ENCODE measurements around the gene ERH.

Gene ERH

GRCh38 chr14:69432364-69432763, 34.3 kb upstream of the ERH start:
- no peak for TF ChIP-seq TEAD4 (IDR thresholded peaks at IDR 0.05)
- TF ChIP-seq NFIC (IDR thresholded peaks at IDR 0.05): no peak
- TF ChIP-seq EGR1 (IDR thresholded peaks at IDR 0.05): no peak
- no peak for TF ChIP-seq EP300 (IDR thresholded peaks at IDR 0.05; ENCODE audit: borderline replicate concordance)
- TF ChIP-seq CEBPB (IDR thresholded peaks at IDR 0.05): no peak
- no peak for TF ChIP-seq MAX (IDR thresholded peaks at IDR 0.05)
- TF ChIP-seq YY1 (IDR thresholded peaks at IDR 0.05; ENCODE audit: low read depth): no peak
- no peak for TF ChIP-seq TAF1 (IDR thresholded peaks at IDR 0.05; ENCODE audit: low read depth)
- no peak for TF ChIP-seq TCF12 (IDR thresholded peaks at IDR 0.05; ENCODE audit: low read depth)
- no peak for TF ChIP-seq ZBTB7A (IDR thresholded peaks at IDR 0.05; ENCODE audit: low read depth)
- TF ChIP-seq CREB1 (IDR thresholded peaks at IDR 0.05; ENCODE audit: low read depth): no peak
- TF ChIP-seq FOXM1 (IDR thresholded peaks at IDR 0.05; ENCODE audit: borderline replicate concordance, low read depth): no peak
- TF ChIP-seq REST (IDR thresholded peaks at IDR 0.05; ENCODE audit: low read depth): no peak

GRCh38 chr14:69430306-69430939, 32.3 kb upstream of the ERH start:
- TF ChIP-seq TEAD4 (IDR thresholded peaks at IDR 0.05) (no peak), YY1 (IDR thresholded peaks at IDR 0.05; ENCODE audit: low read depth) (no peak), CEBPB (IDR thresholded peaks at IDR 0.05) (no peak), EP300 (IDR thresholded peaks at IDR 0.05; ENCODE audit: borderline replicate concordance) (no peak), MAX (IDR thresholded peaks at IDR 0.05) (no peak), TCF12 (IDR thresholded peaks at IDR 0.05; ENCODE audit: low read depth) (no peak), USF1 (IDR thresholded peaks at IDR 0.05) (no peak), NFIC (IDR thresholded peaks at IDR 0.05) (no peak), RAD21 (IDR thresholded peaks at IDR 0.05; ENCODE audit: low read depth) (no peak), TAF1 (IDR thresholded peaks at IDR 0.05; ENCODE audit: low read depth) (no peak), ZBTB7A (IDR thresholded peaks at IDR 0.05; ENCODE audit: low read depth) (no peak), CREB1 (IDR thresholded peaks at IDR 0.05; ENCODE audit: low read depth) (no peak), FOXM1 (IDR thresholded peaks at IDR 0.05; ENCODE audit: borderline replicate concordance, low read depth) (no peak), REST (IDR thresholded peaks at IDR 0.05; ENCODE audit: low read depth) (no peak), EGR1 (IDR thresholded peaks at IDR 0.05) (no peak)

- no peak for TF ChIP-seq FOXM1 (IDR thresholded peaks at IDR 0.05; ENCODE audit: borderline replicate concordance, low read depth)
- TF ChIP-seq RAD21 (IDR thresholded peaks at IDR 0.05; ENCODE audit: low read depth): no peak
- no peak for TF ChIP-seq USF1 (IDR thresholded peaks at IDR 0.05)
- no peak for TF ChIP-seq CREB1 (IDR thresholded peaks at IDR 0.05; ENCODE audit: low read depth)
- TF ChIP-seq ZBTB7A (IDR thresholded peaks at IDR 0.05; ENCODE audit: low read depth): no peak
- no peak for TF ChIP-seq CEBPB (IDR thresholded peaks at IDR 0.05)
- no peak for TF ChIP-seq TAF1 (IDR thresholded peaks at IDR 0.05; ENCODE audit: low read depth)
- TF ChIP-seq YY1 (IDR thresholded peaks at IDR 0.05; ENCODE audit: low read depth): no peak
- no peak for TF ChIP-seq EGR1 (IDR thresholded peaks at IDR 0.05)
- no peak for TF ChIP-seq TEAD4 (IDR thresholded peaks at IDR 0.05)
- TF ChIP-seq TCF12 (IDR thresholded peaks at IDR 0.05; ENCODE audit: low read depth): no peak
- TF ChIP-seq MAX (IDR thresholded peaks at IDR 0.05): no peak
- no peak for TF ChIP-seq EP300 (IDR thresholded peaks at IDR 0.05; ENCODE audit: borderline replicate concordance)
Measured at GRCh38 chr14:69429643-69430042, 31.5 kb upstream of the ERH start.

GRCh38 chr14:69428289-69428998, 30.3 kb upstream of the ERH start:
- TF ChIP-seq MAX (IDR thresholded peaks at IDR 0.05): no peak
- TF ChIP-seq USF1 (IDR thresholded peaks at IDR 0.05): no peak
- TF ChIP-seq EGR1 (IDR thresholded peaks at IDR 0.05): no peak
- TF ChIP-seq TEAD4 (IDR thresholded peaks at IDR 0.05): no peak
- TF ChIP-seq ZBTB7A (IDR thresholded peaks at IDR 0.05; ENCODE audit: low read depth): no peak
- no peak for TF ChIP-seq RAD21 (IDR thresholded peaks at IDR 0.05; ENCODE audit: low read depth)
- no peak for TF ChIP-seq YY1 (IDR thresholded peaks at IDR 0.05; ENCODE audit: low read depth)
- TF ChIP-seq TAF1 (IDR thresholded peaks at IDR 0.05; ENCODE audit: low read depth): no peak
- no peak for TF ChIP-seq TCF12 (IDR thresholded peaks at IDR 0.05; ENCODE audit: low read depth)
- no peak for TF ChIP-seq NFIC (IDR thresholded peaks at IDR 0.05)
- no peak for TF ChIP-seq EP300 (IDR thresholded peaks at IDR 0.05; ENCODE audit: borderline replicate concordance)
- TF ChIP-seq FOXM1 (IDR thresholded peaks at IDR 0.05; ENCODE audit: borderline replicate concordance, low read depth): no peak
- TF ChIP-seq REST (IDR thresholded peaks at IDR 0.05; ENCODE audit: low read depth): no peak
- no peak for TF ChIP-seq CEBPB (IDR thresholded peaks at IDR 0.05)
- TF ChIP-seq CREB1 (IDR thresholded peaks at IDR 0.05; ENCODE audit: low read depth): no peak
